Thymus (tissue), 11 donors: ENCODE measurements around the gene CDA. TPM values are rescaled to one million over a fixed set of nuclear protein-coding genes. Genes with fewer than 3 reads are reported as not detected.

Source experiments
- DNase-seq, 9 donors: peaks; one replicate each; pipeline ENCODE4 v3.0.0-alpha.2; 2013; ENCODE audit warnings: low spot score in 9 of 9, low read depth in 6 of 9, missing footprints in 1 of 9
- H3K27ac ChIP-seq, 2 donors: one replicate each; pipeline ENCODE4 v1.5.1; 2013; ENCODE audit warnings: control low read depth in 1 of 2, low read depth in 1 of 2, low read length in 1 of 2, mild to moderate bottlenecking in 1 of 2, moderate library complexity in 1 of 2
- H3K27me3 ChIP-seq, 2 donors: one replicate each; pipeline ENCODE4 v1.5.1; 2013; ENCODE audit warnings: low read length in 1 of 2; ENCODE audit not compliant: control insufficient read depth in 2 of 2, insufficient read depth in 1 of 2
- H3K36me3 ChIP-seq, 2 donors: one replicate each; pipeline ENCODE4 v1.5.1; 2013; ENCODE audit warnings: low read length in 1 of 2, mild to moderate bottlenecking in 1 of 2, moderate library complexity in 1 of 2; ENCODE audit not compliant: control insufficient read depth in 2 of 2, insufficient read depth in 2 of 2
- H3K4me1 ChIP-seq, 2 donors: one replicate each; pipeline ENCODE4 v1.5.1; 2013; ENCODE audit warnings: low read length in 2 of 2; ENCODE audit not compliant: control insufficient read depth in 2 of 2, insufficient read depth in 2 of 2
- H3K4me3 ChIP-seq, 2 donors: one replicate each; pipeline ENCODE4 v1.5.1; 2013; ENCODE audit warnings: low read length in 2 of 2, control low read depth in 1 of 2, mild to moderate bottlenecking in 1 of 2
- H3K9me3 ChIP-seq, 2 donors: one replicate each; pipeline ENCODE4 v1.5.1; 2013; ENCODE audit warnings: low read length in 1 of 2, mild to moderate bottlenecking in 1 of 2; ENCODE audit not compliant: control insufficient read depth in 2 of 2, insufficient read depth in 1 of 2
- WGBS: extraction: QIAGEN DNeasy Blood & Tissue Kit; methylation state at CpG from one replicate; pipeline ENCODE4 v1.1.7; 2013; 5-methylcytosine and 5-hydroxymethylcytosine counted together
- polyA plus RNA-seq: library from polyadenylated mRNA; stranded (reverse); fragments of 200-250 nt; gene quantifications from one replicate; pipeline ENCODE4 v1.2.3, GENCODE V29; 2013
- total RNA-seq: library from RNA; stranded (reverse); fragments of 120-200 nt; gene quantifications from one replicate; pipeline ENCODE4 v1.2.4, GENCODE V29; 2013
- donor health status: healthy.

Gene CDA
- total and polyA plus RNA-seq, 2 donors: 0.33 to 2.8 TPM

- Histone ChIP-seq H3K27me3 (no peaks in the 10 kb centered on the region), H3K27ac (no peak overlapping the region), H3K4me3 (no peak overlapping the region), H3K36me3 (no peaks in the 10 kb centered on the region), H3K9me3 (no peaks in the 10 kb centered on the region), H3K4me1 (no peaks in the 10 kb centered on the region)
- no peak for DNase-seq
- 94% methylated on average over 6 of the region's 6 CpGs for WGBS
These were observed 20.6 kb downstream of the CDA start for GRCh38 chr1:20609541-20609940.

GRCh38 chr1:20610970-20611369 is 22.1 kb downstream of the CDA start:
- Histone ChIP-seq H3K27me3 (no peaks in the 10 kb centered on the region), H3K27ac (no peak overlapping the region), H3K36me3 (no peaks in the 10 kb centered on the region), H3K4me1 (no peaks in the 10 kb centered on the region), H3K4me3 (no peak overlapping the region), H3K9me3 (no peaks in the 10 kb centered on the region)
- 97% methylated on average over 2 of the region's 2 CpGs for WGBS
- no peak for DNase-seq

- Histone ChIP-seq H3K36me3 (no peaks in the 10 kb centered on the region), H3K9me3 (no peaks in the 10 kb centered on the region), H3K27me3 (no peaks in the 10 kb centered on the region), H3K4me3 (no peak overlapping the region), H3K4me1 (no peaks in the 10 kb centered on the region), H3K27ac (no peak overlapping the region)
- over 99% methylated on average over 5 of the region's 5 CpGs for WGBS
- DNase-seq: no peak
These were observed 22.8 kb downstream of the CDA start for GRCh38 chr1:20611652-20612051.

GRCh38 chr1:20612221-20612746 is 23.4 kb downstream of the CDA start:
- no peak for DNase-seq
- no peaks in the 10 kb centered on the region for H3K4me1 ChIP-seq
- H3K9me3 ChIP-seq: no peaks in the 10 kb centered on the region
- H3K27ac ChIP-seq: no peak overlapping the region
- WGBS: 95% methylated on average over 11 of the region's 11 CpGs
- no peak overlapping the region for H3K4me3 ChIP-seq
- no peaks in the 10 kb centered on the region for H3K27me3 ChIP-seq
- H3K36me3 ChIP-seq: no peaks in the 10 kb centered on the region

- no peaks in the 10 kb centered on the region for H3K9me3 ChIP-seq
- H3K36me3 ChIP-seq: no peaks in the 10 kb centered on the region
- 92% methylated on average over 3 of the region's 3 CpGs for WGBS
- no peak overlapping the region for H3K27ac ChIP-seq
- peaks cover 0 to 4% of the 10 kb centered on the region in 2 donors for H3K27me3 ChIP-seq
- DNase-seq: no peak
- no peak overlapping the region for H3K4me3 ChIP-seq
- no peaks in the 10 kb centered on the region for H3K4me1 ChIP-seq
These were observed 25.3 kb downstream of the CDA start for GRCh38 chr1:20614131-20614579.

- H3K27ac ChIP-seq: no peak overlapping the region
- no peak for DNase-seq
- 83% methylated on average over 20 of the region's 20 CpGs for WGBS
- H3K36me3 ChIP-seq: no peaks in the 10 kb centered on the region
- no peaks in the 10 kb centered on the region for H3K9me3 ChIP-seq
- no peaks in the 10 kb centered on the region for H3K4me1 ChIP-seq
- H3K27me3 ChIP-seq: peaks cover 0 to 4% of the 10 kb centered on the region in 2 donors
- H3K4me3 ChIP-seq: no peak overlapping the region
These were observed 27.3 kb downstream of the CDA start for GRCh38 chr1:20615946-20616846.

- WGBS: 86% methylated on average over 3 of the region's 3 CpGs
- Histone ChIP-seq H3K4me3 (no peak overlapping the region), H3K27ac (no peak overlapping the region), H3K27me3 (peaks cover 0 to 4% of the 10 kb centered on the region in 2 donors), H3K4me1 (no peaks in the 10 kb centered on the region), H3K9me3 (no peaks in the 10 kb centered on the region), H3K36me3 (no peaks in the 10 kb centered on the region)
- no peak for DNase-seq
These were observed 28.1 kb downstream of the CDA start for GRCh38 chr1:20616847-20617487.

- peaks cover 0 to 4% of the 10 kb centered on the region in 2 donors for H3K27me3 ChIP-seq
- DNase-seq: no peak
- H3K36me3 ChIP-seq: no peaks in the 10 kb centered on the region
- no peaks in the 10 kb centered on the region for H3K9me3 ChIP-seq
- H3K27ac ChIP-seq: no peak overlapping the region
- WGBS: 81% methylated on average over 4 of the region's 4 CpGs
- no peaks in the 10 kb centered on the region for H3K4me1 ChIP-seq
- H3K4me3 ChIP-seq: no peak overlapping the region
These were observed 29.7 kb downstream of the CDA start for GRCh38 chr1:20618550-20618949.

GRCh38 chr1:20619999-20620398 is 31.1 kb downstream of the CDA start:
- no peak for DNase-seq
- Histone ChIP-seq H3K4me3 (no peak overlapping the region), H3K4me1 (no peaks in the 10 kb centered on the region), H3K27ac (no peak overlapping the region), H3K27me3 (peaks cover 0 to 4% of the 10 kb centered on the region in 2 donors), H3K36me3 (no peaks in the 10 kb centered on the region), H3K9me3 (no peaks in the 10 kb centered on the region)
- 82% methylated on average over 1 of the region's 1 CpG for WGBS
